HT-29 (cell line): Measurements from ENCODE around the gene NUP210. TPM values are rescaled to one million over a fixed set of nuclear protein-coding genes. Genes with fewer than 3 reads are reported as not detected.
"Not testable (repeated sequence)": the region's sequence is repeated elsewhere in the genome, so short reads cannot be mapped to it uniquely, and the experiment has no call there.

Source experiments
- DNase-seq: peaks from one replicate; pipeline ENCODE4 v3.0.0-alpha.2; 2015; ENCODE audit warnings: low spot score
- total RNA-seq: library from RNA; depleted of rRNA; stranded (reverse); fragments of >200 nt; shearing (Covaris generic); gene quantifications from 2 replicates; pipeline ENCODE4 v1.2.3, GENCODE V29; 2014

NUP210 gene
- total RNA-seq, 1 experiment from 2014 or later = 77.2 TPM

DNA sequence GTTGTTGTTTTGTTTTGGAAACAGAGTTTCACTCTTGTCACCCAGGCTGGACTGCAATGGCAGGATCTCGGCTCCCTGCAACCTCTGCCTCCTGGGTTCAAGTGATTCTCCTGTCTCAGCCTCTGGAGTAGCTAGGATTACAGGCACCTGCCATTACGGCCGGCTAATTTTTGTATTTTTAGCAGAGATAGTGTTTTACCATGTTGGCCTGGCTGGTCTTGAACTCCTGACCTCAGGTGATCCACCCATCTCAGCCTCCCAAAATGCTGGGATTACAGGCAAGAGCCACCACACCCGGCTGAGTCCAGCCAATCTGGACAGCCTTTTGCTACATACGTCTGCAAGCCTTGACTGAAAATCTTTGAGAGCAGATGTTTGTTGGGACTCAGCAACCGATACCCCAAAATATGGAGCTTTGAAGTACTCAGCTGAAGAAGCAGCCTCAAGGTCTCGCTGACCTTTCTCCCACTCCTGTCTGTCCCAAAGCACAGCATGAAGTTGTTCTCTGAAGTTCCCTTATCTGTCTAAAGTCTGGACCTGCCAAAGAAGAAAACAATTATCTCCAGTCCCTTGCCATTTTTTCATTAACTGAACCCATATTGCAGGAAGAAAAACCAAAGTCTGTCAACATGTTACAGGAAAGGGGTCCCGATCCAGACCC lies 9.6 kb upstream of the NUP210 start:
- DNase-seq = no peak

DNA sequence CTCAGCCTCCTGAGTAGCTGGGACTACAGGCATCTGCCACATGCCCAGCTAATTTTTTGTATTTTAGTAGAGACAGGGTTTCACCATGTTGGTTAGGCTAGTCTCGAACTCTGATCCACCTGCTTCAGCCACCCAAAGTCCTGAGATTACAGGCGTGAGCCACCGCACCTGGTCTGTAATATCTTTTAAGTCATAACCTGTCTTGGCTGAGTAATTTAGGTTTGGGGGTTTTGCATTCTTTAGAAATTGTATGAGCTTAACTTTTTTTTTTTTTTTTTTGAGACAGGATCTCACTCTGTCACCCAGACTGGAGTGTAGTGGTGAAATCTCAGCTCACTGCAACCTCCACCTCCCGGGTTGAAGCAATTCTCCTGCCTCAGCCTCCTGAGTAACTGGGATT lies 8.6 kb upstream of the NUP210 start:
- not testable (repeated sequence) for DNase-seq

DNA sequence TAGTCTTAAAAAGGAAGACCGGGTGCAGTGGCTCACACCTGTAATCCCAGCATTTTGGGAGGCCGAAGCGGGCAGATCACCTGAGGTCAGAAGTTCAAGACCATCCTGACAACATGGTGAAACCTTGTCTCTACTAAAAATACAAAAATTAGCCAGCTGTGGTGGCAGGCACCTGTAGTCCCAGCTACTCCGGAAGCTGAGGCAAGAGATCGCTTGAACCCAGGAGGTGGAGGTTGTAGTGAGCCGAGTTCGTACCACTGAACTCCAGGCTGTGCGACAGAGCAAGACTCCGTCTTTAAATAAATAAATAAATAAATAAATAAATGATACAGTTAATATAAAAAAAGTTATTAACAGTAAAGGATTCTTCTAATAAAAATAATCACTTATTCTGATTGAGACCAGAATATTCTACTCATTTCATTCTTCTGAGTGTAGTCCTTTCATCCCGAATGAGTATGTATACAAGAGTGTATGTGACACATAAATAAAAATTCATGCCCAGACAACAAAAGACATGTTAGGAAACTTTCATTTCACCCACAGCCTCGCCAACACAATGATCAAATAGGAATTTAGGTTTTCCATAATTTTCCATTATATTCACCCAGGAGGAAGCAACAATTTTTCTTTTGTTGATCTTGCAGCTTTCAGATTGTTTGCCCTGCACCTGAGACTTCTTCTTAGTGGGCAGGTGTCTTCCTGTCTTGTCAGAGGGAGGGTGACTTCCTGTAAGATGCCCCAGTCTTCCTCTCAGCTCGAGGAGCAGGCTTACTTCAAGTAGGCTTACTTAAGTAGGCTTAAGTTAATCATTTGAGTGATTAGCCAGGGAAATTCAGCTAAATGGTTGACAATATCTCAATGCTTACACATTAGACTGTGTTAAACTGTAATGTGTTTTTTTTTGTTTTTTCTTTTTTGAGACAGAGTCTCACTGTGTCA lies 7.8 kb upstream of the NUP210 start:
- DNase-seq = no peak

DNA sequence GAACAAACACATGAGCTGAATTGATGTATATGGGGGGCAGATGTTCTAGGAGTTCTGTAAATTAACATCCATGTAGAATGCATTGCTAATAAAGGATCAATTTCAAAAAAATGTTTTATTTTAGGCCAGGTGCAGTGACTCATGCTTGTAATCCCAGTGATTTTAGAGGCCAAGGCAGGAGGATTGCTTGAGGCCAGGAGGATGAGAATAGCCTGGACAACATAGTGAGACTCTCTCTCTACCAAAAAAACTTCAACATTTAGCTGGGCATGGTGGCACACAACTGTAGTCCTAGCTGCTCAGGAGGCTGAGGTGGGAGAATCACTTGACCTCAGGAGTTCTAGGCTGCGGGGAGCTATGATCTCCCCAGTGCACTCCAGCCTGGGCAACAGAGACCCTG lies 6.5 kb upstream of the NUP210 start:
- no peak for DNase-seq

DNA sequence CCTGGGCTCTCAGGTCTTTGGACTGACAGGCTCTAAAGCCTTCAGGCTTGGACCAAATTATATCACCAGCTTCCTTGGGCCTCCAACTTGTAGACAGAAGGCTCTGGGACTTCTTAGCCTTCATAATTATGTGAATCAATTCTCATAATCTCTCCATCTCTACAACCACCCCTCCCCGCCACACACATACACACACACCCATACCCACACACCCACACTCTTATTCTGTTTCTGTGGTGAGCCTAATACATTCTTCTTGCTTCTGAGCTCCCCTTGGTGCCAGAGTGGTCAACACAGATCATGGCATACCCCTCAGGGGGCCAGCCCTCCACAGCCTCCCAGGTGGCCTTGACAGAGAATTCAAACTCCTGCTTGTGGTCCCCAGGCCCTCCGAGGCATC lies 5.6 kb upstream of the NUP210 start:
- DNase-seq = no peak

DNA sequence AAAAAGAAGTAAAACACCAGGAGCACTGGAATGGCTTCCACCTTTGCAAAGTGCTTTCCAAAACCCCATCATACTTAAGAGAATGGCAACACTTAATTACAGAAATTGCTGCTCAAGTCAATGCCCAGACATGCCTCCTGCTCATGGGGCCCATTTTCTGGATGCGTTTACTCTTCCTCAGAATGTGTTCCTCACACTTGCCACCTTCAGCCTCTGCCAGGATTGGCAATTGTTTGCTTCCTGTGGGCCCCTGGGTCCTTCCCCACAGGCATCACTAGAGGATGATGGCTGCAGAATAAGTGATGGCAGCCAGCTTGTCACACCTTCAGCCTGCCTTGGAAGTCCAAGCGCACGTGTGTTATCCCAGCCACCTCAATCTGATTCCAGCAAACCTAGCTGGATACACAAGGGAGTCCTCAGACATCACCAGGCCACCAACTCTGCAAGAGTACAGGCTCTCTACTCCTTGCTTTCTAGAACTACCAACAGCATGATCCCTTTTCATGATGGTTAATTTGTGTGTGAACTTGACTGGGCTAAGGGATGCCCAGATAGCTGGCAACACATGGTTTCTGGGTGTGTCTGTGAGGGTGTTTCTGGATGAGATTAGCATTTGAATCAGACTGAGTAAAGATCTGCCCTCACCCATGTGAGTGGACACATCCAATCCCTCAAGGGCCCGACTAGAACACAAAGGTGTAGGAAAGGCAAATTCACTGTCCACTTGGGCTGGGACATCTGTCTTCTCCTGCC lies 4.9 kb upstream of the NUP210 start:
- no peak for DNase-seq

DNA sequence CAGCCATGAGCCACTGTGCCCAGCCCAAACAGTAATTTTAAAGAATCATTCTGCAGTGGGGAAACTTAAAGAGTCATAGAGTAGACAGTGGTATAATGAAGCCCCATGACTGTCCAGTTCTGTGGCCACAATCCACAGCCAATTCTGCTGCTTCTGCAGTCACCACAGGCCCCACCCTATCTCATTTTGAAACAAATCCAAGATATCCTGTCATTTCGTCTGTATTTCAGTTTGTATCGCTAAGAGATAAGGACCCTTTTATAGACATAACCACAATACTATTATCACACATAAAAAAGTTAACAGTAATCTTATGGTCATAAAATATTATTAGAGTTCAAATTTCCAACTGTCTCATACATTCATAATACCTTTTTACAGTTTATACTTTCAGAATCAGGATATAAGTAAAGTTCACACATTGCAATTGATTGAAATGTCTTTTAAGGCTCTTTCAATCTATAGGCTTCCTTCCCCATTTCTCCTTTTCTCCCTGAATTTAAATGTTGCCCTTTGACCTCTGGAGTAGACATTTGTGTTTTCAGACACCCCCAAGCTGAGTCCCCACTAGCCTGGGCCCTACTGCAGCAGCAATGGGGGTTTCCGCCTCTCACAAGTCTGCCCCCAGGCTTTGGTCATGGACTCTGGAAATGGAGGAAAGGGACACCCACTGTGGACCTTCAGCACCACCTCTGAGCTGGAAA lies 4.2 kb upstream of the NUP210 start:
- DNase-seq = no peak

DNA sequence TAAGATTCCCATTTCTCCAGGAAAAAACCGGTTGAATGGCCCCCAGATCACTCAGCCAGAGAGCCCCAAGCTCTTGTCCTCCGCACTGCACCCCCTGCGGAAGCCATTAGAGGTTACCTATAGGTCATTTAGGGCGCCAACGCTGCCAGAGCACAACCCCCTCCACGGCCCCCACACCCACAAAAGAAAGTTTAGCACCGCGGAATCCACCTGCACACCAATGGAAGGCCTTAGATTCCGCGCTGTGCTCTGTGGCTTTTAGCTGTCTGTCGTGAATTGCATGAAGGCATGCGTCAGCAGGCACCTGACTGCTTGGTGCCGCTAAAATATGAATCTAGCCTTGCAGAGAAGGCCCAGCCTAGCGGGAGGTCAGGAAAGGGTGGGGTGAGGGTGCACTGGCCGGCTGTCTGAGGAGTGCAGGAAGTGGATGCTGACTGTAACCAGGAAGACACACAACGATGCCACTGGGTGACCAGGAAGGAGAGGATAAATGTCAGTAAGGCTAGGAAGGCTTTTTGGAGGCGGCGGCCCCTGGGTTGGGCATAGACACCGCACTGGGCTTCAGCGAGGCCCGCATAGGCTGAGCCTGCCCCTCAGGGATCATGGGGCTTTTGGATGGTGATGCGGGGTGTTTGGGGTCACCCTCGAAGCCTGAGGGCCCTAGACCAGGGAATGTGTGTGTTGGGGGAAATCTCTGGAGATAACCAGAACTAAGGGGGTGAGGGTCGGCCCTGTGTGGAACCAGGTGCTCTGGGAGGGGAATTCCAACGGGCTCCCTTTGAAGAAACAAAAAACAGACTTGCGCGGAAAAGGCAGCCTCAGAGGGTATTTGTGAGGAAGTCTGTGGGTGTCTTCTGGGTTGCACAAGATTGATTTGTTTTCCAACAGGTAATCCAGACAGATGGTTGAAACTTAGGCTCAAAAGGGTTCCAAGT lies 976 bp upstream of the NUP210 start:
- DNase-seq = peak; percentile 34

DNA sequence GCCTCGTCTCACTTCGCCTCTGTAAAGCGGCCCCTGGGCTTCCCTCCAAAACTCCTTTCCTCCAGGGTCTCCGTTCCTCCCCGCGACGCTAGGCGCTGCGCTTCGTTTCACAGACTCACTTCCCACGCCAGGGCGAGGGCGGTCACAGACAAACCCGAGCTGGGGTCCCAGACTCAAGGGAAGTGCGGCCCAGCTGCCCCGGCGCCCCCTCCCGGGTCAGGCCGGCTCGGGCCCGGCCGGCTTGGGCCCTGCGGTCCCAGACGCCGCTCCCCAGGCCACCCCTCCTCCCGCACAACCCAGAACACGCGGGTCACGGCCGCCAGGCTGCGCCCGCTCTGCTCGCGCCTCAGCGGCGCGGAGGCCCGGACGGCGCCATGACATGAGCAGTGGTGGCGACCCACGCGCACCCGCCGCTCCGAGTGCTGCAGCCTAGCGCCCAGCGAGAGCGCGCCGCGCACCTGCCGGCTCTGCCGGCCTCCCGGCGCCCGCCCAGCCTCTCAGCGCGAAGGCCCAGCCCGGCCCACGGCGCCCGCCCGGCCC lies 547 bp downstream of the NUP210 start:
- DNase-seq = peak; percentile 37

DNA sequence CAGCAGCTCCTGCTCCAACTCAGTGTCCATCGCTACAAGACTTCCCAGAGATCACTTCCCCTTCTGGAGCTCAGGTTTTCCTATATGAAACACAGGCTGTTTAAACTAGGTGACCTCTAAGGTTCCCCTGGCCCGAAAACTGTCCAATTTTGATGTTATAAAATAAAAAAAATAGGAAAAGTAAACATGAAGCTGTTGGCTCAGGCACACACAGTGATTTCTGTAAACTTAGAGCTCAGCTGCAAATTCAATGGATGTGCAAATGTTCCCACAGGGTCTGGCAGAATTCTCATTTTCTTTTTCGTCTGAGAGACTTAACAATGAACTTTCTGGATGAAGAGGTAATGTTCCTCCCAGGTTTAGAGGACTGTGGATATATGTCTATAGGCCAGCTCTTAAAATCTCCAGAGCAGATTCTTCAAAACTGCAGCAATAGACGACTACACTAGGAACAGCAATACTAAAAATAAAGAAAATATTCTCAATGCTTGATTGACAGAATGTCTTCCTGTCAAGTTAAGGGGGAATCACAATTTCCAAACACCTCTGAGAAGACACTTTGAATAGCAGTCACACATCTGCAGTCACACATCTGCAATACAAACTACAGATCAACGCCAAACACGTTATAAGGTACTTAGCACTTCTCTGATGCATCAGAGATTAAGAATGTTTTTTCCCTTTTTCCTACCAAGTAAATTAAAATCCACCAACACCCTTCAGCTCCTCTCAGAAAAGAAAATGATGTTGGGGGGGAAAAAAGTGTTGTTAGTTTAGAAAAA lies 2.8 kb downstream of the NUP210 start:
- no peak for DNase-seq

DNA sequence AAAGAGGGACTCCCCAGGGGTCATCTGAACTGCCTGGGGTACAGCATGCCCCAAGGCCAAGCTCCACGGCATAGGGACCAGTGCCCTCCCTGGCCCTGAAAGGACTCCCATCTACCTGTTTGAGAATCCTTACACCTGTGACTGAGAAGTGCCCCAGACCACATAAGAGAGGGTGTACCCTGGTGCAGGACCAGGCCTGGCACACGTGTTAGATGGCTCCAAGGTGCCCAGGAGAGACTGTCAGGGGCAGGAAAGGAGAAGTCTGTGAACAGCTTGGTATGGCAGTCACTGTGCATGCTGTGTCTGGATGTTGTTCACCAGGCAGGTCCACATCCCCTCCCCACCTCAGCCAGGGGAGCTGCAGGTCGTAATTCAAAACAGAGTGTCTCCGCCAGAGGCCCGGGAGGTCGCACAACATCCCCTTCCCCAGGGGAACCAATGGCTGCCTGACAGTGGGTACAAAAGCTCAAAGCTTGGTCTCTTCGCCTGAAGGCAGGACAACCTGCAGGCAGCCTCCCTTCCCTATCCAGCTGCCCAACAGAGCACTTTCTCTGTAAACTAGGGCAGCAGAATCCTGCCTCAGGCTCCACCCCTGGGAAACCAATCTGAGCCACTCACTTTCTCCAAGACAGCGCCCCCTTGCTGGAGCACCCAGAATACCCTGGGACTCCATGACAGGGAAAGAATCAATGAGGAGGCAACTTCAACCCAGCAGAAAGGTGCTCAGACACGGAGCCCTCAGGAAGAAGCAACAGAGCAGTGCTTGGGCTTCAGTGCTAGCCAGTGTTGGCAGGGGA lies 3.9 kb downstream of the NUP210 start:
- no peak for DNase-seq

DNA sequence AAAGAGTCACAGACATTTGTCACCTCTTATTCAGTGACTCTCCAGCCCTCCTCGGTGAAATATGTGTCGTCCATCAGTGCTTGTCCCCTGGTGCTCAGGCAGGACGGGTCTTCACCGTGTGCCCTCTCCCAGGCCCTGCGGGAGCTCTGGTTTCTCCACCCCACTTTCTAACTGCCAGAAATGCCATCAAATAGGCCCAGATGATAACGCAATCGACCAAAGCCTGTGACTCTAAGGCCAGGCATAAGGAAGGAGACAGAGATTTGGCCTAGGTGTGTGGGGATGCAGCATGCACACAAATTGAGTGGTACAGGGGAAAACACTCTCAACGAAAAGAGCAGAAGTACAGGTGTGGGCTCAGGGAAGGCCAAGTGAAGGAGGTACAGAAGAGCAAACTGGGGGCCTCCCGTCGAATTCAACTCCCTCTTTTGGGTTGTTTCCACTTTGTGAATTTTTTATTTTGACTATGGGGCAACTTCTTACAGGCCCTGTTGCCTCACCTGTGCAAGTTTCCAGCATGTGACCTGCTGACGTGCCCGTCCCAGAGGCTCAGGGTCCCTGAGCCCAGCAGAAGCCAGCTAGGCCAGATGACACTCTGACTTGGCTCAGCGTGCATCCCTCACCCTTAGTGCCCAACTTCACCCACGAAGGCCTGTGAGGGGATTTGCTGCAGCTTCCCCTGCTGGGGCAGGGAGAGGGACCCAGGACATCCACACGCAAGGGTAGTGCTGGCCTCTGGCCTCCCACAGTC lies 4.7 kb downstream of the NUP210 start:
- no peak for DNase-seq

DNA sequence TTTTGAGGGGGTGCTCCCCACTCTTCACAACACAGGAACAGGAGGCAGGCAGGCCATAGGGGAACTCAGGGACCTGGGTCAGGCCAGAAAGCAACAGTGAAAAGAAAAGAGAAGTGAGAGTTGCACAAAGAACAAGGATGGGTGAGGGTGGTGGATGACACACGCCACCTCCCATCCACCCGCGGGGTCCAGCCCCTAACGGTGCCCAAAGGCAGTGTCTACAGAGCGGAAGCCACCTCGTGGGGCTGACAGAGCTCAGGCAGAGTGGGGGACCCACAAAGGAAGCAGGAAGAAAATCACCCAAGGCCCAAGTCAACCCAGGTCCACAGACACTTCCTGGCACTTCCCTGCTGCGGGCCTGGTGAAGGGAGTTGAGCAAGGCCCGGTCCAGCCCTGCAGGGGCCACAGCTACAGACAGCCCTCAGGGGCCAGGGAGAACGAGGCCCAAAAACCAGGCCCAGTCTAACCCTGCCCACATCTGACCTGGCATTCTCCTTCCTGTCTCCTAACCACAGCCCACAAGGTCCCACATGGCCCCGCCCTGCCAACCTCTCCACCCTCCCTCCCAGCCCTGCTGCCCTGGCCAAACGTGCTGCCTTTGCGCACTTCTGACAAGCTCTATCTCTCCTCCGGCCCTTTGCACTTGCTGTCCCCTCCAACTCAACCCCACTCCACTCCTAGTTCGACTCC lies 5.9 kb downstream of the NUP210 start:
- peak; percentile 19 for DNase-seq

DNA sequence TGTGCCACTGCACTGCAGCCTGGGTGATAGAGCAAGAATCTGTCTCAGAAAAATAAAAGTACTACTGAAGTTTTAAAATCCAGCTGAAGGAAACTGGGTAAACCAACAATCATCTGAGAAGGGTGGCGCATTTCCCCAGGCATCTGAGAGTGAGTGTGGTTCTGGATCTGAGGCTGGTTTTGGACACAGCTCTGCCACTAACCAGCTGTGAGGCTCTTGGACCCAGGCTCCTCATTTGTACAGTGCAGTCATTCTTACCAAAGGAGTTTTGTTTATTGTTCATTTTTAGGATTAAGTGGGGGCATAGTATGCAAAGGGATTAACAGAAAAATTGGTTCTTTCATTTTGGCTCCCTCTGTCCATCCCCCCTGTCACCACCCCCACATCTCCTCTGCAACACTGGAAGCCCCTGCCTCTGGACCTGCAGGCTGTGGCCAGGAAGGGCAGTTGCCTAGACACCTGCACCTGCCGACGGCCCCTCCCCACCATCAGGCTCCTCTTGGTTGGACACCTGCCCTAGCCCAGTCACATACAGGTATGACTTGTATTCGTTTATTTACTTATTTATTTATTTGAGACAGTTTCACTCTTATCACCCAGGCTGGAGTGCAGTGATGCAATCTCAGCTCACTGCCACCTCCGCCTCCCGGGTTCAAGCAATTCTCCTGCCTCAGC lies 8.8 kb downstream of the NUP210 start:
- DNase-seq = no peak

DNA sequence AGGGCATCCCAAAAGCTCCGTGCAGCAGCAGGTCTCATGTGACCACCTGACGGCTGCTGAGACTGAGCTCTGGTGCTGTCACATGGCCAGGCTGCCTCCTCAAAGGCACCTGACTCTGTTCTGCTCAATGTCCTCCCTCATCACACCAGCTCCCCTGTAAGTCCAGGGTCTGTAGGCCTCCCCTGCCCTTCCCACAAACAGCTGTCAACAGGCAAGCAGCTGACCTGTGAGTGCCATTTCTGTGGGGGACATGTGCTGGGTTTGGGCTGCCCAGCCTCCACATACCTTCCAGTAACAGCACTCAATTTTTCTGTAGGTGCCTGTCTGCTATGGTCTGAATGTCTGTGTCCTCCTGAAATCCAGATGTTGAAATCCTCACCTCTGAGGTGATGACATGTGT lies 11.2 kb downstream of the NUP210 start:
- DNase-seq = no peak

DNA sequence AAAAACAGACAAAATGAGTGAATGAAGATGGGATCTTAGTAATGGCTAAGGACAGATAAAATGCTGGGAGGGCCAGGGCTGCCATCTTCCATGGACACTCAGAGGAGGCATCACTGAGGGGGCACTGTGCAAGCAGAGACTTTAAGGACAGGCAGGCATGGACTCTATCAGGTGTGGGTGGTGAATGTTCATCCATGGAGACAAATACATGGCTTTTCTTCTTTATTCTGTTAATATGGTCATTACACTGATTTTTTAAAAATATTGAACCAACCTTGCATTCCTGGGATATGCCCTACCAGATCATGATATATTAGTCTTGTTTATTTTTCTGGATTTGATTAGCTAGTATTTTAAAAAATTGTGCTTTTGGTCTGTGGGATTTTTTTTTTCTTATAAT lies 12.2 kb downstream of the NUP210 start:
- no peak for DNase-seq

DNA sequence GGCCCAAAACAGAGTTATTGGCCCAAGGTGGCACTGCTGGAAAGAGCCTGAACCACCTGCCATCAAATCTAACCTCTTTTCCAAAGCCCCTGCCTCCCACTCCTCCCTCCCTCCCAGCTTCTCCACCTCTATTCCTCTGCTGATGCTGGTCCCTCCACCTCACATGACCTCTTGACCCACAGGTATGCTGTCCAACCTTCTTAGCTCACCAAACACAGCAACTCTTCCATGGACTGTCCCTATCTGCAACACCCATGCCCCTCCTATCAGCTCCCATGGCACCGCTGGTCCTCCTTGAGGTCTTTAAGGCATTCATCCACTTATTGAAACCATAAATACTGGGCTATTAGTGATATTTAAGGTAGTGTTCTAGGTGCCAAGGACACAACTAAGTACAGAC lies 12.6 kb downstream of the NUP210 start:
- no peak for DNase-seq
